C4-2B (cell line): Measurements from ENCODE around the gene MATCAP1.

Source experiments
- H3K27ac ChIP-seq: fragments of 450-650 bp; 2 replicates; pipeline ENCODE4 v1.5.1; 2017
- CTCF ChIP-seq: fragments of 450-650 bp; conservative IDR thresholded peaks from 2 replicates; pipeline ENCODE4 v1.5.1; 2017; ENCODE audit warnings: mild to moderate bottlenecking
- ZFX ChIP-seq: fragments of 450-650 bp; IDR thresholded peaks from 2 replicates; pipeline ENCODE4 v1.6.1; 2017

Gene MATCAP1

DNA sequence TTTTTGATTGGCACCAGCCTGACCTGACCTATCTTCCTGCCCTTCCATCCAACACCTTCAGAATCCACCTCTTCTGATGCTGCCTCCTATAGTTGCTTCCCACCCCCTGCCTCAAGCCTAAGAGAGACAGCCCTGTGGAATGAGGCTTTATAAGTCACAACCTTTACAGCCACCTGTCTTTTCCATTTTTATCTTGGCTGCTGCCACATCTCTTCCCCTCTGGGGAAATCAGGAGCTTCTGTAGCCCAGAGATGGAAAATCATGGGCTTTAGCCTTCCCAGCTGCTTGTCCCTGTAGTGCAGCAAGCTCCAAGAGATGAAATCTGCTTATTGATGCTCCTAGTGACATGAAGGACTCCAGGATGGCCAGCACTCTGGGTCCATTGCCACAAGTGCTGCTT lies 55.3 kb downstream of the MATCAP1 start:
- H3K27ac ChIP-seq, result no peak overlapping the region
- TF ChIP-seq ZFX, result no peak
- no peak for TF ChIP-seq CTCF
